Stomach (tissue), 9 donors: ENCODE measurements around the gene ATF3. TPM values are rescaled to one million over a fixed set of nuclear protein-coding genes. Genes with fewer than 3 reads are reported as not detected.

Experiments used
- DNase-seq, 2 donors: peaks; one replicate each; pipeline versions ENCODE4 v3.0.0 to v3.0.0-alpha.2; 2013 to 2019
- H3K27ac ChIP-seq, 5 donors: fragments of 200-600 bp in 4 of 5; sonication (generic) in 4 of 5; one replicate each; pipeline ENCODE4 v1.5.1; 2013 to 2019; ENCODE audit warnings: mild to moderate bottlenecking in 1 of 5, moderate library complexity in 1 of 5
- H3K27me3 ChIP-seq, 3 donors: fragments of 200-600 bp; sonication (generic); one replicate each; pipeline ENCODE4 v1.5.1; 2017 to 2019; ENCODE audit warnings: mixed run types in 1 of 3
- H3K36me3 ChIP-seq, 4 donors: fragments of 200-600 bp; sonication (generic); 1 replicate in 3 of 4; 2 replicates in 1 of 4; pipeline ENCODE4 v1.5.1; 2016 to 2019
- H3K4me1 ChIP-seq, 4 donors: fragments of 200-600 bp; sonication (generic); one replicate each; pipeline ENCODE4 v1.5.1; 2016 to 2019
- H3K4me3 ChIP-seq, 4 donors: fragments of 200-600 bp; sonication (generic) in 3 of 4; one replicate each; pipeline ENCODE4 v1.5.1; 2016 to 2019; ENCODE audit warnings: mild to moderate bottlenecking in 1 of 4
- H3K9me3 ChIP-seq, 4 donors: fragments of 200-600 bp; sonication (generic); one replicate each; pipeline ENCODE4 v1.5.1; 2016 to 2019
- EP300 ChIP-seq: sonication (generic); formaldehyde crosslinking; IDR thresholded peaks from one replicate; pipeline ENCODE4 v1.6.1; 2017; ENCODE audit warnings: antibody characterized with exemption
- POLR2A ChIP-seq, 4 donors: fragments of 450-650 bp; IDR thresholded peaks; one replicate each; pipeline ENCODE4 v1.6.1; 2016; ENCODE audit warnings: antibody characterized with exemption in 4 of 4, control low read depth in 2 of 4, mild to moderate bottlenecking in 1 of 4, moderate library complexity in 1 of 4
- POLR2AphosphoS5 ChIP-seq, 3 donors: sonication (generic); formaldehyde crosslinking; IDR thresholded peaks; one replicate each; pipeline ENCODE4 v1.6.1; 2016; ENCODE audit warnings: antibody characterized with exemption in 3 of 3
- WGBS, 5 donors: extraction: QIAGEN DNeasy Blood & Tissue Kit in 3 of 5; methylation state at CpG; one replicate each; pipeline versions ENCODE4 v1.1.5 to v1.1.7; 2013 to 2018; 5-methylcytosine and 5-hydroxymethylcytosine counted together
- intact Hi-C: fragments of 100-400 bp; cut with DNase I; formaldehyde crosslinking; loops from one replicate; pipeline ENCODE4 v1.15.1; 2023; ENCODE audit warnings: low total_unique reads
- polyA plus RNA-seq, 3 donors: library from polyadenylated mRNA; stranded (reverse); fragments of 200-250 nt; gene quantifications; one replicate each; pipeline ENCODE4 v1.2.3, GENCODE V29; 2013
- total RNA-seq, 5 donors: library from RNA; depleted of rRNA; stranded (reverse); fragments of >200 nt; gene quantifications; one replicate each; pipeline versions ENCODE4 v1.1.0 to v1.2.3, GENCODE V29; 2014 to 2016
- TF ChIP-seq, protein P1 (sequence below), 7 experiments: fragments of 450-650 bp in 4 of 7; fragments of 200-600 bp in 3 of 7; sonication (generic) in 3 of 7; IDR thresholded peaks; one replicate each; pipeline ENCODE4 v1.5.1; 2016 to 2019; ENCODE audit warnings: antibody characterized with exemption in 7 of 7, control low read depth in 2 of 7, mild to moderate bottlenecking in 1 of 7
- donor health status: healthy with polysubstance abuse.
- donor health status: Bipolar disorder and iron deficiency.
- donor health status: healthy.

The ATF3 gene
- total and polyA plus RNA-seq, 8 donors: 14.0 to 60.2 (median 33.0) TPM; not detected in 1

GRCh38 chr1:212621949-212622305 is 13.4 kb downstream of the ATF3 start:
- WGBS, 5 donors: 33 to 58% (median 47%) methylated on average over 1 of the region's 1 CpG
- H3K36me3 ChIP-seq: peaks cover 27 to 44% (median 42%) of the 10 kb centered on the region in 4 donors
- no peaks in the 10 kb centered on the region for H3K4me1 ChIP-seq
- H3K27ac ChIP-seq: no peak overlapping the region
- DNase-seq: no peak
- H3K4me3 ChIP-seq: no peak overlapping the region
- no peaks in the 10 kb centered on the region for H3K9me3 ChIP-seq
- intact Hi-C loops: loop anchor here (10.0 kb wide), 1 partner anchor 147 kb away; no protein-coding TSS in a partner anchor
- no peaks in the 10 kb centered on the region for H3K27me3 ChIP-seq
- TF ChIP-seq, protein P1, sequence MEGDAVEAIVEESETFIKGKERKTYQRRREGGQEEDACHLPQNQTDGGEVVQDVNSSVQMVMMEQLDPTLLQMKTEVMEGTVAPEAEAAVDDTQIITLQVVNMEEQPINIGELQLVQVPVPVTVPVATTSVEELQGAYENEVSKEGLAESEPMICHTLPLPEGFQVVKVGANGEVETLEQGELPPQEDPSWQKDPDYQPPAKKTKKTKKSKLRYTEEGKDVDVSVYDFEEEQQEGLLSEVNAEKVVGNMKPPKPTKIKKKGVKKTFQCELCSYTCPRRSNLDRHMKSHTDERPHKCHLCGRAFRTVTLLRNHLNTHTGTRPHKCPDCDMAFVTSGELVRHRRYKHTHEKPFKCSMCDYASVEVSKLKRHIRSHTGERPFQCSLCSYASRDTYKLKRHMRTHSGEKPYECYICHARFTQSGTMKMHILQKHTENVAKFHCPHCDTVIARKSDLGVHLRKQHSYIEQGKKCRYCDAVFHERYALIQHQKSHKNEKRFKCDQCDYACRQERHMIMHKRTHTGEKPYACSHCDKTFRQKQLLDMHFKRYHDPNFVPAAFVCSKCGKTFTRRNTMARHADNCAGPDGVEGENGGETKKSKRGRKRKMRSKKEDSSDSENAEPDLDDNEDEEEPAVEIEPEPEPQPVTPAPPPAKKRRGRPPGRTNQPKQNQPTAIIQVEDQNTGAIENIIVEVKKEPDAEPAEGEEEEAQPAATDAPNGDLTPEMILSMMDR (IDR thresholded peaks at IDR 0.05): no peak
- no peak for TF ChIP-seq POLR2AphosphoS5 (IDR thresholded peaks at IDR 0.05)
- TF ChIP-seq POLR2A (IDR thresholded peaks at IDR 0.05): no peak
- no peak for TF ChIP-seq EP300

GRCh38 chr1:212622467-212622866 is 13.9 kb downstream of the ATF3 start:
- Histone ChIP-seq H3K27ac (no peak overlapping the region), H3K4me3 (no peak overlapping the region), H3K27me3 (no peaks in the 10 kb centered on the region), H3K9me3 (no peaks in the 10 kb centered on the region), H3K4me1 (no peaks in the 10 kb centered on the region), H3K36me3 (peaks cover 27 to 38% (median 36%) of the 10 kb centered on the region in 4 donors)
- WGBS, 5 donors: 82 to 91% (median 89%) methylated on average over 3 of the region's 3 CpGs
- no peak for DNase-seq
- TF ChIP-seq POLR2AphosphoS5 (IDR thresholded peaks at IDR 0.05) (no peak), POLR2A (IDR thresholded peaks at IDR 0.05) (no peak), EP300 (no peak)
- TF ChIP-seq, protein P1 (IDR thresholded peaks at IDR 0.05): no peak
- intact Hi-C loops: loop anchor here (10.0 kb wide), 1 partner anchor 148 kb away; no protein-coding TSS in a partner anchor

- intact Hi-C loops: loop anchor here (10.0 kb wide), 1 partner anchor 148 kb away; no protein-coding TSS in a partner anchor
- H3K27me3 ChIP-seq: no peaks in the 10 kb centered on the region
Observed at GRCh38 chr1:212622906-212623305, 14.3 kb downstream of the ATF3 start.

GRCh38 chr1:212623603-212624002 is 15.0 kb downstream of the ATF3 start:
- H3K4me1 ChIP-seq: no peaks in the 10 kb centered on the region
- H3K4me3 ChIP-seq: no peak overlapping the region
- DNase-seq: no peak
- no peaks in the 10 kb centered on the region for H3K27me3 ChIP-seq
- H3K27ac ChIP-seq: no peak overlapping the region
- intact Hi-C loops: loop anchor here (10.0 kb wide), 1 partner anchor 149 kb away; no protein-coding TSS in a partner anchor
- WGBS, 5 donors: 89 to 96% (median 91%) methylated on average over 2 of the region's 2 CpGs
- H3K36me3 ChIP-seq: peaks cover 19 to 27% (median 25%) of the 10 kb centered on the region in 4 donors
- TF ChIP-seq, protein P1 (IDR thresholded peaks at IDR 0.05): no peak
- no peaks in the 10 kb centered on the region for H3K9me3 ChIP-seq

More at GRCh38 chr1:212622906-212623305, 14.3 kb downstream of the ATF3 start:
- Histone ChIP-seq H3K9me3 (no peaks in the 10 kb centered on the region), H3K4me3 (no peak overlapping the region), H3K36me3 (peaks cover 26 to 34% (median 32%) of the 10 kb centered on the region in 4 donors), H3K4me1 (no peaks in the 10 kb centered on the region), H3K27ac (no peak overlapping the region)
- WGBS, 5 donors: 89 to 94% (median 93%) methylated on average over 4 of the region's 4 CpGs
- TF ChIP-seq POLR2A (IDR thresholded peaks at IDR 0.05) (no peak), EP300 (no peak), POLR2AphosphoS5 (IDR thresholded peaks at IDR 0.05) (no peak)
- TF ChIP-seq, protein P1 (IDR thresholded peaks at IDR 0.05): no peak
- no peak for DNase-seq
